H1 (cell line): Measurements from ENCODE around the gene CA9. TPM values are rescaled to one million over a fixed set of nuclear protein-coding genes. Genes with fewer than 3 reads are reported as not detected.

Experiments used
- BACH1 ChIP-seq: IDR thresholded peaks from 2 replicates; pipeline ENCODE4 v1.6.1; 2012; ENCODE audit warnings: low read length, improper control_type of control experiment
- CEBPB ChIP-seq: IDR thresholded peaks from 2 replicates; pipeline ENCODE4 v1.6.1; 2012; ENCODE audit warnings: low read depth, low read length
- EGR1 ChIP-seq: IDR thresholded peaks from 2 replicates; pipeline ENCODE4 v1.6.1; 2011; ENCODE audit warnings: low read depth, low read length, borderline replicate concordance
- EP300 ChIP-seq, 2 experiments: IDR thresholded peaks; 1 replicate in 1 of 2; 2 replicates in 1 of 2; pipeline ENCODE4 v1.6.1; 2011 to 2012; ENCODE audit warnings: low read depth in 2 of 2, low read length in 2 of 2, mild to moderate bottlenecking in 2 of 2, borderline replicate concordance in 1 of 2, inconsistent platforms in 1 of 2, moderate library complexity in 1 of 2
- EZH2 ChIP-seq: fragments of 200-600 bp; sonication (generic); IDR thresholded peaks from 2 replicates; pipeline ENCODE4 v1.7.1; 2012; ENCODE audit warnings: low read depth, mild to moderate bottlenecking, moderate library complexity, low read length, inconsistent platforms; ENCODE audit not compliant: severe bottlenecking
- GABPA ChIP-seq: IDR thresholded peaks from 2 replicates; pipeline ENCODE4 v1.6.1; 2011; ENCODE audit warnings: mild to moderate bottlenecking, low read length, moderate library complexity, borderline replicate concordance; ENCODE audit not compliant: insufficient read depth
- JUND ChIP-seq: IDR thresholded peaks from 2 replicates; pipeline ENCODE4 v1.6.1; 2011; ENCODE audit warnings: mild to moderate bottlenecking, improper control_type of control experiment, low read length
- KDM1A ChIP-seq: fragments of 200-600, 300-600 bp; sonication (generic); IDR thresholded peaks from 2 replicates; pipeline ENCODE4 v1.7.1; 2016; ENCODE audit warnings: mild to moderate bottlenecking, low read length, borderline replicate concordance
- KDM4A ChIP-seq: IDR thresholded peaks from one replicate; pipeline ENCODE4 v1.7.1; 2012; ENCODE audit warnings: low read depth, mild to moderate bottlenecking, moderate library complexity, low read length, inconsistent platforms; ENCODE audit not compliant: severe bottlenecking
- MAFK ChIP-seq: IDR thresholded peaks from 2 replicates; pipeline ENCODE4 v1.6.1; 2012; ENCODE audit warnings: low read depth, mild to moderate bottlenecking, improper control_type of control experiment, low read length
- NRF1 ChIP-seq: IDR thresholded peaks from 2 replicates; pipeline ENCODE4 v1.6.1; 2011; ENCODE audit warnings: mild to moderate bottlenecking, low read depth, low read length, improper control_type of control experiment
- POU5F1 ChIP-seq: IDR thresholded peaks from 2 replicates; pipeline ENCODE4 v1.6.1; 2011; ENCODE audit warnings: low read depth, mild to moderate bottlenecking, low read length, moderate library complexity
- RBBP5 ChIP-seq: IDR thresholded peaks from 2 replicates; pipeline ENCODE4 v1.7.1; 2012; ENCODE audit warnings: low read depth, mild to moderate bottlenecking, inconsistent platforms, low read length, moderate library complexity, borderline replicate concordance
- RFX5 ChIP-seq: IDR thresholded peaks from 2 replicates; pipeline ENCODE4 v1.6.1; 2011; ENCODE audit warnings: low read depth, low read length, improper control_type of control experiment, borderline replicate concordance
- SAP30 ChIP-seq: fragments of 300-600 bp; sonication (generic); IDR thresholded peaks from 2 replicates; pipeline ENCODE4 v1.7.1; 2012; ENCODE audit warnings: low read length, moderate library complexity, mild to moderate bottlenecking, inconsistent platforms; ENCODE audit not compliant: insufficient read depth, insufficient replicate concordance
- SIX5 ChIP-seq: IDR thresholded peaks from 2 replicates; pipeline ENCODE4 v1.6.1; 2011; ENCODE audit warnings: mild to moderate bottlenecking, low read depth, low read length
- SP1 ChIP-seq: IDR thresholded peaks from 2 replicates; pipeline ENCODE4 v1.6.1; 2011; ENCODE audit warnings: low read depth, low read length
- SP2 ChIP-seq: IDR thresholded peaks from 2 replicates; pipeline ENCODE4 v1.6.1; 2012; ENCODE audit warnings: mild to moderate bottlenecking, low read length, inconsistent platforms
- SRF ChIP-seq: IDR thresholded peaks from 2 replicates; pipeline ENCODE4 v1.6.1; 2011; ENCODE audit warnings: mild to moderate bottlenecking, low read depth, low read length, moderate library complexity
- SUZ12 ChIP-seq: fragments of 200-600 bp; sonication (generic); IDR thresholded peaks from 2 replicates; pipeline ENCODE4 v1.6.1; 2012; ENCODE audit warnings: mild to moderate bottlenecking, inconsistent platforms, low read length, moderate library complexity, mixed read lengths
- TAF7 ChIP-seq: optimal IDR thresholded peaks from 2 replicates; pipeline ENCODE3; 2011; ENCODE audit warnings: low read depth, mild to moderate bottlenecking, inconsistent platforms, low read length, moderate library complexity, borderline replicate concordance
- TBP ChIP-seq: IDR thresholded peaks from 2 replicates; pipeline ENCODE4 v1.6.1; 2011; ENCODE audit warnings: low read depth, low read length, improper control_type of control experiment
- polyA plus RNA-seq, 7 experiments: library from polyadenylated mRNA; depleted of rRNA in 3 of 7; stranded (reverse) in 5 of 7; unstranded in 2 of 7; fragments of >200 nt in 5 of 7; fragments of 200-250 nt in 2 of 7; gene quantifications; 1 replicate in 5 of 7; 2 replicates in 1 of 7; 4 replicates in 1 of 7; pipeline versions ENCODE4 v1.2.1 to v1.2.3, GENCODE V29; 2011 to 2013; ENCODE audit warnings: missing spikeins in 2 of 7, mixed read lengths in 2 of 7
- total RNA-seq: library from RNA; stranded (reverse); fragmentation: NEBNext Ultra II Directional; extraction: Animal tissue kit (Norgen Biotek cat#: 25700); gene quantifications from 2 replicates; pipeline ENCODE4 v1.2.1, GENCODE V29; 2021

The CA9 gene
- total and polyA plus RNA-seq, 2 of the 8 experiments (the other 6 are each of a cell fraction or from before 2014, with no cell fraction given): 1.3 to 1.8 TPM

DNA sequence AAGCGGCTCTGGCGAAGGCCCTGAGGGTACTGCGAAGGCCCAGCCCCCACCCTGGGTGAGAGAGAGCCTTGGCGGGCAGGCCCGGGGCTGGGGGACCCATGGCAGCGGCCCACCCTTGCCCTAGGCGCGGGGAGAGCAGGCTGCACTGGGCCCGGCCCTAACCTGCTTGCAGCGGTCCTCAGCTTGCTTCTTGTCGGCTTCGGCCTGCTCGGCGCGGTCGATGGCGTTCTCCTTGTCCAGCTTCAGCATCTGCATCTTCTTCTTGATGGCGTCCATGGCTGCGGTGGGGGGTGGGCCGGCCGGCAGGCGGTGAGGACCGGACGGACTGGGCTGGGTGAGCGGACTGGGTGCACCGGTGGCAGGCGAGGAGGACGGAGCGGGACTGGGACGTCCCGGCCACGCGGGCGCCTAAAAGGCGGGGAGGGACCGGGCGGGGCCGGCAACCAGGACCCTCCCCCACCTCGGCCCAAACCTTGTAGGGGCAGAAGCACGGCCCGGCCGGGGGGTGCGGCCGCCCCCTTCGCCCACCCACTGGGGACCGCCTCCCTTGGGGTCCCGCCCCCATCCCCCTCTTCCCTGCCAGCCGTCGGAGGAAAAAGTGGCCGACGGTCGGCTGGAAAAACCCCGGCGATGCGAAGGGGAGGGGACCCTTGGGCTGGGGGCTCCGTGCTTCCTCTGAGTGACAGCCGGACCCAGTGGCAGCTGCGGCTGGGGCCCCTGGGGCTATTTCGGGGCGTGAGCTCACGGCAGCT lies 16.0 kb downstream of the CA9 start, which contains the start of gene TPM2 (continued):
- TF ChIP-seq GABPA (no peak), TAF7 (peak; percentile 68), BACH1 (no peak), POU5F1 (no peak), SIX5 (no peak), SP1 (no peak), SRF (peak; percentile 49), SP2 (no peak), JUND (no peak), KDM4A (peak; percentile 81), EZH2 (no peak), SUZ12 (no peak), SAP30 (no peak), EP300 (IDR thresholded peaks at IDR 0.05; ENCODE audit: borderline replicate concordance in 1 of 2, low read depth in 2 of 2, low read length in 2 of 2) (0 out of 3 replicates have a peak, but pooled peaks of 1 of the 2 experiments have one; percentile 47), CEBPB (no peak), NRF1 (no peak), TBP (peak; percentile 91), KDM1A (0 out of 2 replicates have a peak, but pooled peaks have one; percentile 32), MAFK (no peak), RFX5 (no peak), RBBP5 (no peak), EGR1 (no peak)
